Measurements from ENCODE around the gene ADAMTS10.

DNA sequence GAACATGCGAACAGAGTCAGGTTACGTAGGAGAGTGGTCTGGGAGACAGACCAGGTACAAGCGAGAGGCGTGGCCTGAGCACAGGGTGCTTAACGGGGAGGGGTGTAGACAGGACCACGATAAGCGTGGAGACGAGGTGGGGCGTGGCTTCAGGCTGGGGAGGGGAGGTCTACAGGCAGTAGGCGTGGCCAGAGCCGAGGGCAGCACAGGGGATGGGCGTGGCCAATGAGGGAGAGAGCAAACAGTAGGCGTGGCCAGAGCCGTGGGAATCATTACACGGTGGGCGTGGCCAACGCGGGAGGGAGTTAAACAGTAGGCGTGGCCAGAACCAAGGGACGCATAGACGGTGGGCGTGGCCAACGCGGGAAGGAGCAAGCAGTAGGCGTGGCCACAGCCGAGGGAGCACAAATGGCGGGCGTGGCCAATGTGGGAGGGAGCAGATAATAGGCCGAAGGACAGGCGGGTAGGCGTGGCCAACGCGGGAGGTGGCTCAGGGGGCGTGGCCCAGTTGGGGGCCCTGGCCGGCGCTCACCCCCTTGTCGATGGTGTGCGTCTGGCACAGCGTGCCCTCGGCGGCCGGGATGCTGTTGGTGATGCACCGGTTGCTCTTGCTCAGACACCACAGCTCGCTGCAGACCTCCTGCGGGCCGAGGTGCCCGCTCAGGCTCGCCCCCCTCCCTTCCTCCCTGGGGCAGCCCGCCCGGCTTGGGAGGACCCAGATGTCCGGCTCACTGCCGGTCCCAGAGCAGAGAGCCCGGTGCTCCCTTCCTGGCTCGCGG is 18.1 kb downstream of the ADAMTS10 start:
- TF ChIP-seq RCOR1 (conservative IDR thresholded peaks at IDR 0.05; ENCODE audit: low read depth, low read length) (no peak), MXI1 (IDR thresholded peaks at IDR 0.05; ENCODE audit: low read depth, low read length) (no peak), DPF2 (IDR thresholded peaks at IDR 0.05) (no peak), ZBTB33 (IDR thresholded peaks at IDR 0.05) (no peak), ZNF274 (IDR thresholded peaks at IDR 0.05; ENCODE audit: insufficient read depth, insufficient read length) (no peak), FOS (IDR thresholded peaks at IDR 0.05; ENCODE audit: borderline replicate concordance, extremely low read depth, insufficient read length) (no peak), PKNOX1 (IDR thresholded peaks at IDR 0.05) (no peak), TAF1 (IDR thresholded peaks at IDR 0.05; ENCODE audit: borderline replicate concordance, low read depth, low read length) (no peak), SP1 (IDR thresholded peaks at IDR 0.05; ENCODE audit: low read depth, low read length) (no peak), MTA3 (IDR thresholded peaks at IDR 0.05; ENCODE audit: borderline replicate concordance, low read length) (no peak), ZZZ3 (IDR thresholded peaks at IDR 0.05; ENCODE audit: control insufficient read depth, insufficient read length, low read depth) (no peak)
- TF ChIP-seq, protein P1, sequence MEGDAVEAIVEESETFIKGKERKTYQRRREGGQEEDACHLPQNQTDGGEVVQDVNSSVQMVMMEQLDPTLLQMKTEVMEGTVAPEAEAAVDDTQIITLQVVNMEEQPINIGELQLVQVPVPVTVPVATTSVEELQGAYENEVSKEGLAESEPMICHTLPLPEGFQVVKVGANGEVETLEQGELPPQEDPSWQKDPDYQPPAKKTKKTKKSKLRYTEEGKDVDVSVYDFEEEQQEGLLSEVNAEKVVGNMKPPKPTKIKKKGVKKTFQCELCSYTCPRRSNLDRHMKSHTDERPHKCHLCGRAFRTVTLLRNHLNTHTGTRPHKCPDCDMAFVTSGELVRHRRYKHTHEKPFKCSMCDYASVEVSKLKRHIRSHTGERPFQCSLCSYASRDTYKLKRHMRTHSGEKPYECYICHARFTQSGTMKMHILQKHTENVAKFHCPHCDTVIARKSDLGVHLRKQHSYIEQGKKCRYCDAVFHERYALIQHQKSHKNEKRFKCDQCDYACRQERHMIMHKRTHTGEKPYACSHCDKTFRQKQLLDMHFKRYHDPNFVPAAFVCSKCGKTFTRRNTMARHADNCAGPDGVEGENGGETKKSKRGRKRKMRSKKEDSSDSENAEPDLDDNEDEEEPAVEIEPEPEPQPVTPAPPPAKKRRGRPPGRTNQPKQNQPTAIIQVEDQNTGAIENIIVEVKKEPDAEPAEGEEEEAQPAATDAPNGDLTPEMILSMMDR (IDR thresholded peaks at IDR 0.05 in 2 of 3, conservative IDR thresholded peaks at IDR 0.05 in 1 of 3; ENCODE audit: control insufficient read depth in 2 of 3, extremely low read depth in 1 of 3, insufficient read depth in 1 of 3, low read depth in 3 of 3, low read length in 3 of 3), result no peak
